SU-DHL-6 (cell line): ENCODE data around the gene MTF1.

Experiments
- CTCF ChIP-seq: fragments of 200-600 bp; sonication (generic); IDR thresholded peaks from one replicate; pipeline ENCODE4 v1.5.1; 2017; ENCODE audit warnings: antibody characterized with exemption, mild to moderate bottlenecking, low read length, moderate library complexity; ENCODE audit not compliant: insufficient read depth, poor library complexity, severe bottlenecking
- EZH2phosphoT487 ChIP-seq: fragments of 200-600 bp; sonication (generic), shearing (Covaris generic); conservative IDR thresholded peaks from 2 replicates; pipeline ENCODE4 v1.6.1; 2018; ENCODE audit warnings: mild to moderate bottlenecking, antibody characterized with exemption, low read length, moderate library complexity, mixed read lengths

DNA sequence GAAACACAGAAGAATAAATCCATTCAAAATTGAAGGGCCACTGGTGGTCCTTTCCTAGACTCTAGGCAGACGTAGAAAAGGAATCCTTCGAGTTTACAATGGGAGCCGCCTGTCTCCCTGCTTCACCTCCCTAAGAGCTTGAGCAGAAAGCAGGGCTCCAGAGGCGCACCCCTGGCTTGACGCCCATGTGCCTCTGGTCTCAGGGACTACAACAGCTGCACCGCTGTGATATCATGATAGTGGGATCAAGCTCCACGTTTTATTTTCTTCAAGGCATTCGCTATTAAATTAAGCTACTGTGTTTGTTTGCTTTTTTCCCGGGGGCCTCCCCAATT, 52.2 kb downstream of the MTF1 start:
- TF ChIP-seq EZH2phosphoT487, result no peak
- no peak for TF ChIP-seq CTCF
